HepG2 (cell line): ENCODE measurements around the gene SPRN. TPM values are rescaled to one million over a fixed set of nuclear protein-coding genes. Genes with fewer than 3 reads are reported as not detected.

Source experiments
- AHR ChIP-seq: IDR thresholded peaks from 2 replicates; pipeline ENCODE4 v1.6.1; 2018; ENCODE audit warnings: missing genetic modification reagents, missing compliant biosample characterization
- BHLHE40 ChIP-seq: IDR thresholded peaks from 2 replicates; pipeline ENCODE4 v1.6.1; 2011; ENCODE audit warnings: low read length, improper control_type of control experiment
- LCORL ChIP-seq, 2 experiments: fragments of 450-650 bp in 1 of 2; sonication (generic) in 1 of 2; formaldehyde crosslinking in 1 of 2; IDR thresholded peaks; 2 replicates each; pipeline versions ENCODE4 v1.5.0 to v1.6.1; 2017 to 2020; ENCODE audit warnings: antibody characterized with exemption in 1 of 2, missing genetic modification reagents in 1 of 2
- PPARG ChIP-seq: conservative IDR thresholded peaks from 2 replicates; pipeline ENCODE4 v1.6.1; 2016; ENCODE audit warnings: missing biosample characterization, missing genetic modification reagents
- PTBP1 ChIP-seq: fragments of 200-400 bp; formaldehyde crosslinking; IDR thresholded peaks from 2 replicates; pipeline ENCODE4 v1.6.1; 2018; ENCODE audit warnings: low read length, low read depth; ENCODE audit not compliant: poor library complexity, severe bottlenecking
- RBM39 ChIP-seq: fragments of 200-400 bp; formaldehyde crosslinking; IDR thresholded peaks from one replicate; pipeline ENCODE4 v1.6.1; 2018; ENCODE audit warnings: antibody characterized with exemption, mild to moderate bottlenecking, low read depth, low read length; ENCODE audit not compliant: poor library complexity, severe bottlenecking
- ZBTB38 ChIP-seq: sonication (generic); formaldehyde crosslinking; IDR thresholded peaks from 2 replicates; pipeline ENCODE4 v1.5.1; 2020; ENCODE audit warnings: mild to moderate bottlenecking, missing genetic modification reagents
- ZNF619 ChIP-seq: sonication (generic); formaldehyde crosslinking; IDR thresholded peaks from 2 replicates; pipeline ENCODE4 v1.4.0; 2020; ENCODE audit warnings: mild to moderate bottlenecking, missing genetic modification reagents
- polyA plus RNA-seq, 8 experiments: library from polyadenylated mRNA; depleted of rRNA in 3 of 8; stranded (reverse) in 7 of 8; unstranded in 1 of 8; fragments of >200 nt; fragmentation: Illumina TruSeq in 4 of 8; extraction: Trizol in 4 of 8; gene quantifications; 2 replicates each; pipeline versions ENCODE4 v1.2.1 to v1.2.3, GENCODE V29; 2011 to 2016; ENCODE audit warnings: low read depth in 4 of 8, missing spikeins in 1 of 8, mixed read lengths in 1 of 8; ENCODE audit not compliant: insufficient read depth in 1 of 8
- total RNA-seq, 5 experiments: library from RNA; depleted of rRNA; stranded (reverse); fragments of >200 nt; fragmentation: Illumina TruSeq; extraction: Trizol; gene quantifications; 2 replicates each; pipeline ENCODE4 v1.2.3, GENCODE V29; 2016; ENCODE audit warnings: low read depth in 1 of 5
- TF ChIP-seq, protein P1 (sequence below): sonication (generic); formaldehyde crosslinking; IDR thresholded peaks from 2 replicates; pipeline ENCODE4 v1.8.0; 2023; ENCODE audit warnings: mild to moderate bottlenecking, missing genetic modification reagents
- TF ChIP-seq, protein P2 (sequence below): sonication (generic); formaldehyde crosslinking; IDR thresholded peaks from 2 replicates; pipeline ENCODE4 v1.5.0; 2020; ENCODE audit warnings: mild to moderate bottlenecking, missing genetic modification reagents, moderate library complexity
- TF ChIP-seq, protein P3 (sequence below): sonication (generic); formaldehyde crosslinking; IDR thresholded peaks from 2 replicates; pipeline ENCODE4 v1.5.0; 2020; ENCODE audit warnings: mild to moderate bottlenecking, missing genetic modification reagents, borderline replicate concordance

The SPRN gene
- total and polyA plus RNA-seq, 2 of the 13 experiments (the other 11 are each of a cell fraction or from before 2014, with no cell fraction given), result not detected

DNA sequence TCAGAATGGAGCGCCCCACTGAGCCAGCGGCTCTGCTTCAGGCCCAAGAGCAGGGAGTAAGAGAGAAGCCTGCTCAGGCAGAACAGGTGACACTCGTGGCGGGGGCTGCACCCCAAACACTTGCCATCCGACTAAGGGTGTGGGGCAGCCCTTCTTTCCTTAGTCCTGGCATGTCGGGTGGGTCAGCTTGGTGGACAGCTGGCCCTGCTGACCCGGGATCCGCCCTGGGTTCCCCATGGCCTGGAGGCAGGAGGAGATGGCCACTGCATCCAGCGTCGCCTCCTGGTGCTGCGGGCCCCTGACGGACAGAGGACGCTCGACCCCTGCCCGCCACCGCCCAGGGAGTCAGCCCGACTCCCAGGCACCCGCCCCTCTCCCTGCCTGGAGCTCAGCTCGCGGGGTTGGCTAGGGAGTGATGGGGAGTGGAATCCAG is 46.6 kb downstream of the SPRN start (continued):
- TF ChIP-seq, protein P1, sequence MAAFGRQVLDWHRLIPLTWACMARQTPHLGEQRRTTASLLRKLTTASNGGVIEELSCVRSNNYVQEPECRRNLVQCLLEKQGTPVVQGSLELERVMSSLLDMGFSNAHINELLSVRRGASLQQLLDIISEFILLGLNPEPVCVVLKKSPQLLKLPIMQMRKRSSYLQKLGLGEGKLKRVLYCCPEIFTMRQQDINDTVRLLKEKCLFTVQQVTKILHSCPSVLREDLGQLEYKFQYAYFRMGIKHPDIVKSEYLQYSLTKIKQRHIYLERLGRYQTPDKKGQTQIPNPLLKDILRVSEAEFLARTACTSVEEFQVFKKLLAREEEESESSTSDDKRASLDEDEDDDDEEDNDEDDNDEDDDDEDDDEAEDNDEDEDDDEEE (CRISPR knock-in tag), result 0 out of 2 replicates have a peak, but pooled peaks have one; percentile 12
- TF ChIP-seq AHR (CRISPR knock-in tag) (peak; percentile 40; the same call in 1 of the 2 replicates), BHLHE40 (no peak), LCORL (IDR thresholded peaks at IDR 0.05) (no peak), LCORL (CRISPR knock-in tag; IDR thresholded peaks at IDR 0.05) (peak; percentile 4; the same call in 1 of the 2 replicates), ZNF619 (CRISPR knock-in tag) (peak; percentile 8; the same call in 1 of the 2 replicates), PTBP1 (no peak), PPARG (CRISPR knock-in tag) (no peak), ZBTB38 (CRISPR knock-in tag) (0 out of 2 replicates have a peak, but pooled peaks have one; percentile 5), RBM39 (peak; percentile 46)
- TF ChIP-seq, protein P2, sequence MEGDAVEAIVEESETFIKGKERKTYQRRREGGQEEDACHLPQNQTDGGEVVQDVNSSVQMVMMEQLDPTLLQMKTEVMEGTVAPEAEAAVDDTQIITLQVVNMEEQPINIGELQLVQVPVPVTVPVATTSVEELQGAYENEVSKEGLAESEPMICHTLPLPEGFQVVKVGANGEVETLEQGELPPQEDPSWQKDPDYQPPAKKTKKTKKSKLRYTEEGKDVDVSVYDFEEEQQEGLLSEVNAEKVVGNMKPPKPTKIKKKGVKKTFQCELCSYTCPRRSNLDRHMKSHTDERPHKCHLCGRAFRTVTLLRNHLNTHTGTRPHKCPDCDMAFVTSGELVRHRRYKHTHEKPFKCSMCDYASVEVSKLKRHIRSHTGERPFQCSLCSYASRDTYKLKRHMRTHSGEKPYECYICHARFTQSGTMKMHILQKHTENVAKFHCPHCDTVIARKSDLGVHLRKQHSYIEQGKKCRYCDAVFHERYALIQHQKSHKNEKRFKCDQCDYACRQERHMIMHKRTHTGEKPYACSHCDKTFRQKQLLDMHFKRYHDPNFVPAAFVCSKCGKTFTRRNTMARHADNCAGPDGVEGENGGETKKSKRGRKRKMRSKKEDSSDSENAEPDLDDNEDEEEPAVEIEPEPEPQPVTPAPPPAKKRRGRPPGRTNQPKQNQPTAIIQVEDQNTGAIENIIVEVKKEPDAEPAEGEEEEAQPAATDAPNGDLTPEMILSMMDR, result peak; percentile 23; the same call in 1 of the 2 replicates
- TF ChIP-seq, protein P3, sequence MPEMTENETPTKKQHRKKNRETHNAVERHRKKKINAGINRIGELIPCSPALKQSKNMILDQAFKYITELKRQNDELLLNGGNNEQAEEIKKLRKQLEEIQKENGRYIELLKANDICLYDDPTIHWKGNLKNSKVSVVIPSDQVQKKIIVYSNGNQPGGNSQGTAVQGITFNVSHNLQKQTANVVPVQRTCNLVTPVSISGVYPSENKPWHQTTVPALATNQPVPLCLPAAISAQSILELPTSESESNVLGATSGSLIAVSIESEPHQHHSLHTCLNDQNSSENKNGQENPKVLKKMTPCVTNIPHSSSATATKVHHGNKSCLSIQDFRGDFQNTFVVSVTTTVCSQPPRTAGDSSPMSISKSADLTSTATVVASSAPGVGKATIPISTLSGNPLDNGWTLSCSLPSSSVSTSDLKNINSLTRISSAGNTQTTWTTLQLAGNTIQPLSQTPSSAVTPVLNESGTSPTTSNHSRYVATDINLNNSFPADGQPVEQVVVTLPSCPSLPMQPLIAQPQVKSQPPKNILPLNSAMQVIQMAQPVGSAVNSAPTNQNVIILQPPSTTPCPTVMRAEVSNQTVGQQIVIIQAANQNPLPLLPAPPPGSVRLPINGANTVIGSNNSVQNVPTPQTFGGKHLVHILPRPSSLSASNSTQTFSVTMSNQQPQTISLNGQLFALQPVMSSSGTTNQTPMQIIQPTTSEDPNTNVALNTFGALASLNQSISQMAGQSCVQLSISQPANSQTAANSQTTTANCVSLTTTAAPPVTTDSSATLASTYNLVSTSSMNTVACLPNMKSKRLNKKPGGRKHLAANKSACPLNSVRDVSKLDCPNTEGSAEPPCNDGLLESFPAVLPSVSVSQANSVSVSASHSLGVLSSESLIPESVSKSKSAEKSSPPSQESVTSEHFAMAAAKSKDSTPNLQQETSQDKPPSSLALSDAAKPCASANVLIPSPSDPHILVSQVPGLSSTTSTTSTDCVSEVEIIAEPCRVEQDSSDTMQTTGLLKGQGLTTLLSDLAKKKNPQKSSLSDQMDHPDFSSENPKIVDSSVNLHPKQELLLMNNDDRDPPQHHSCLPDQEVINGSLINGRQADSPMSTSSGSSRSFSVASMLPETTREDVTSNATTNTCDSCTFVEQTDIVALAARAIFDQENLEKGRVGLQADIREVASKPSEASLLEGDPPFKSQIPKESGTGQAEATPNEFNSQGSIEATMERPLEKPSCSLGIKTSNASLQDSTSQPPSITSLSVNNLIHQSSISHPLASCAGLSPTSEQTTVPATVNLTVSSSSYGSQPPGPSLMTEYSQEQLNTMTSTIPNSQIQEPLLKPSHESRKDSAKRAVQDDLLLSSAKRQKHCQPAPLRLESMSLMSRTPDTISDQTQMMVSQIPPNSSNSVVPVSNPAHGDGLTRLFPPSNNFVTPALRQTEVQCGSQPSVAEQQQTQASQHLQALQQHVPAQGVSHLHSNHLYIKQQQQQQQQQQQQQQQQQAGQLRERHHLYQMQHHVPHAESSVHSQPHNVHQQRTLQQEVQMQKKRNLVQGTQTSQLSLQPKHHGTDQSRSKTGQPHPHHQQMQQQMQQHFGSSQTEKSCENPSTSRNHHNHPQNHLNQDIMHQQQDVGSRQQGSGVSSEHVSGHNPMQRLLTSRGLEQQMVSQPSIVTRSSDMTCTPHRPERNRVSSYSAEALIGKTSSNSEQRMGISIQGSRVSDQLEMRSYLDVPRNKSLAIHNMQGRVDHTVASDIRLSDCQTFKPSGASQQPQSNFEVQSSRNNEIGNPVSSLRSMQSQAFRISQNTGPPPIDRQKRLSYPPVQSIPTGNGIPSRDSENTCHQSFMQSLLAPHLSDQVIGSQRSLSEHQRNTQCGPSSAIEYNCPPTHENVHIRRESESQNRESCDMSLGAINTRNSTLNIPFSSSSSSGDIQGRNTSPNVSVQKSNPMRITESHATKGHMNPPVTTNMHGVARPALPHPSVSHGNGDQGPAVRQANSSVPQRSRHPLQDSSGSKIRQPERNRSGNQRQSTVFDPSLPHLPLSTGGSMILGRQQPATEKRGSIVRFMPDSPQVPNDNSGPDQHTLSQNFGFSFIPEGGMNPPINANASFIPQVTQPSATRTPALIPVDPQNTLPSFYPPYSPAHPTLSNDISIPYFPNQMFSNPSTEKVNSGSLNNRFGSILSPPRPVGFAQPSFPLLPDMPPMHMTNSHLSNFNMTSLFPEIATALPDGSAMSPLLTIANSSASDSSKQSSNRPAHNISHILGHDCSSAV (CRISPR knock-in tag), result 0 out of 2 replicates have a peak, but pooled peaks have one; percentile 11
